SK-N-SH (cell line): ENCODE data around the gene MAPKAPK3.

Source experiments
- CHD2 ChIP-seq: fragments of 150-350 bp; IDR thresholded peaks from 2 replicates; pipeline ENCODE4 v1.6.1; 2018; ENCODE audit warnings: low read length; ENCODE audit not compliant: partially characterized antibody
- EZH2phosphoT487 ChIP-seq: fragments of 200-600 bp; sonication (generic); IDR thresholded peaks from 2 replicates; pipeline ENCODE4 v1.6.1; 2017; ENCODE audit warnings: low read depth, mixed run types, mild to moderate bottlenecking, antibody characterized with exemption, moderate library complexity, borderline replicate concordance
- FOXM1 ChIP-seq: IDR thresholded peaks from 2 replicates; pipeline ENCODE4 v1.4.0; 2012; ENCODE audit warnings: low read depth, mild to moderate bottlenecking
- JUND ChIP-seq: IDR thresholded peaks from 2 replicates; pipeline ENCODE4 v1.4.0; 2012
- MXI1 ChIP-seq: IDR thresholded peaks from 2 replicates; pipeline ENCODE4 v1.6.1; 2012; ENCODE audit warnings: mild to moderate bottlenecking, low read depth, low read length, improper control_type of control experiment
- NFIC ChIP-seq: IDR thresholded peaks from 2 replicates; pipeline ENCODE4 v1.4.0; 2012; ENCODE audit warnings: borderline replicate concordance
- TAF1 ChIP-seq: IDR thresholded peaks from 2 replicates; pipeline ENCODE4 v1.6.1; 2012; ENCODE audit warnings: low read depth, mild to moderate bottlenecking, low read length, moderate library complexity, borderline replicate concordance
- YY1 ChIP-seq: IDR thresholded peaks from 2 replicates; pipeline ENCODE4 v1.4.0; 2012; ENCODE audit warnings: low read depth, mild to moderate bottlenecking
- TF ChIP-seq, protein P1 (sequence below): fragments of 200-600 bp; sonication (generic); IDR thresholded peaks from 2 replicates; pipeline ENCODE4 v1.6.1; 2017; ENCODE audit warnings: antibody characterized with exemption, mild to moderate bottlenecking, moderate library complexity
- TF ChIP-seq, protein P2 (sequence below): IDR thresholded peaks from 2 replicates; pipeline ENCODE4 v1.4.0; 2012; ENCODE audit warnings: low read depth
- TF ChIP-seq, protein P3 (sequence below): fragments of 150-350 bp; IDR thresholded peaks from 2 replicates; pipeline ENCODE4 v1.6.1; 2017; ENCODE audit warnings: antibody characterized with exemption, low read length, low read depth, borderline replicate concordance
- TF ChIP-seq, protein P4 (sequence below): IDR thresholded peaks from 2 replicates; pipeline ENCODE4 v1.6.1; 2012; ENCODE audit warnings: mild to moderate bottlenecking, low read depth, low read length, moderate library complexity

DNA sequence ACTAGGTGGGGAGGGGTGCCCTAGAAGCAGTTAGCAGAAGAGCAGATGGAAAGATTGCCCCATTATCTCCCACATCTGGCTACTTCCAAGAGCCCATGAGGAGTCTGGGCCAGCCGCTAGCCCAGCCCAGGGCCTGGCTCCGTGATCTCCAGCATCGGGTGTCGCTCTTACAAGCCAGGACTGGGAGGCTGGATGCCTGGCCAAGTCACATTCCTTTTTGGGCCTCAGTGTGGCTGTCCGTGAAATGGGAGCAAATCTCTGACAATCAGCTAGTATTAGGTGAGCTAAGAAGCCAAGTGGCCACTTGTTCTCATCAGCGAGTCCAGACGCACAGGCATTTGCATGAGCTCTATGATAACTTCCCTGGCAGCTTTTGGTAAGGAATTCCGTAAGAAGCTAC is 34.5 kb downstream of the MAPKAPK3 start:
- TF ChIP-seq, protein P1, sequence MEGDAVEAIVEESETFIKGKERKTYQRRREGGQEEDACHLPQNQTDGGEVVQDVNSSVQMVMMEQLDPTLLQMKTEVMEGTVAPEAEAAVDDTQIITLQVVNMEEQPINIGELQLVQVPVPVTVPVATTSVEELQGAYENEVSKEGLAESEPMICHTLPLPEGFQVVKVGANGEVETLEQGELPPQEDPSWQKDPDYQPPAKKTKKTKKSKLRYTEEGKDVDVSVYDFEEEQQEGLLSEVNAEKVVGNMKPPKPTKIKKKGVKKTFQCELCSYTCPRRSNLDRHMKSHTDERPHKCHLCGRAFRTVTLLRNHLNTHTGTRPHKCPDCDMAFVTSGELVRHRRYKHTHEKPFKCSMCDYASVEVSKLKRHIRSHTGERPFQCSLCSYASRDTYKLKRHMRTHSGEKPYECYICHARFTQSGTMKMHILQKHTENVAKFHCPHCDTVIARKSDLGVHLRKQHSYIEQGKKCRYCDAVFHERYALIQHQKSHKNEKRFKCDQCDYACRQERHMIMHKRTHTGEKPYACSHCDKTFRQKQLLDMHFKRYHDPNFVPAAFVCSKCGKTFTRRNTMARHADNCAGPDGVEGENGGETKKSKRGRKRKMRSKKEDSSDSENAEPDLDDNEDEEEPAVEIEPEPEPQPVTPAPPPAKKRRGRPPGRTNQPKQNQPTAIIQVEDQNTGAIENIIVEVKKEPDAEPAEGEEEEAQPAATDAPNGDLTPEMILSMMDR, result no peak
- TF ChIP-seq NFIC (no peak), JUND (no peak), FOXM1 (no peak), EZH2phosphoT487 (no peak), YY1 (no peak), MXI1 (no peak), TAF1 (no peak), CHD2 (no peak)
- TF ChIP-seq, protein P2, sequence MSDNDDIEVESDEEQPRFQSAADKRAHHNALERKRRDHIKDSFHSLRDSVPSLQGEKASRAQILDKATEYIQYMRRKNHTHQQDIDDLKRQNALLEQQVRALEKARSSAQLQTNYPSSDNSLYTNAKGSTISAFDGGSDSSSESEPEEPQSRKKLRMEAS, result no peak
- TF ChIP-seq, protein P3, sequence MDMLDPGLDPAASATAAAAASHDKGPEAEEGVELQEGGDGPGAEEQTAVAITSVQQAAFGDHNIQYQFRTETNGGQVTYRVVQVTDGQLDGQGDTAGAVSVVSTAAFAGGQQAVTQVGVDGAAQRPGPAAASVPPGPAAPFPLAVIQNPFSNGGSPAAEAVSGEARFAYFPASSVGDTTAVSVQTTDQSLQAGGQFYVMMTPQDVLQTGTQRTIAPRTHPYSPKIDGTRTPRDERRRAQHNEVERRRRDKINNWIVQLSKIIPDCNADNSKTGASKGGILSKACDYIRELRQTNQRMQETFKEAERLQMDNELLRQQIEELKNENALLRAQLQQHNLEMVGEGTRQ, result no peak
- TF ChIP-seq, protein P4, sequence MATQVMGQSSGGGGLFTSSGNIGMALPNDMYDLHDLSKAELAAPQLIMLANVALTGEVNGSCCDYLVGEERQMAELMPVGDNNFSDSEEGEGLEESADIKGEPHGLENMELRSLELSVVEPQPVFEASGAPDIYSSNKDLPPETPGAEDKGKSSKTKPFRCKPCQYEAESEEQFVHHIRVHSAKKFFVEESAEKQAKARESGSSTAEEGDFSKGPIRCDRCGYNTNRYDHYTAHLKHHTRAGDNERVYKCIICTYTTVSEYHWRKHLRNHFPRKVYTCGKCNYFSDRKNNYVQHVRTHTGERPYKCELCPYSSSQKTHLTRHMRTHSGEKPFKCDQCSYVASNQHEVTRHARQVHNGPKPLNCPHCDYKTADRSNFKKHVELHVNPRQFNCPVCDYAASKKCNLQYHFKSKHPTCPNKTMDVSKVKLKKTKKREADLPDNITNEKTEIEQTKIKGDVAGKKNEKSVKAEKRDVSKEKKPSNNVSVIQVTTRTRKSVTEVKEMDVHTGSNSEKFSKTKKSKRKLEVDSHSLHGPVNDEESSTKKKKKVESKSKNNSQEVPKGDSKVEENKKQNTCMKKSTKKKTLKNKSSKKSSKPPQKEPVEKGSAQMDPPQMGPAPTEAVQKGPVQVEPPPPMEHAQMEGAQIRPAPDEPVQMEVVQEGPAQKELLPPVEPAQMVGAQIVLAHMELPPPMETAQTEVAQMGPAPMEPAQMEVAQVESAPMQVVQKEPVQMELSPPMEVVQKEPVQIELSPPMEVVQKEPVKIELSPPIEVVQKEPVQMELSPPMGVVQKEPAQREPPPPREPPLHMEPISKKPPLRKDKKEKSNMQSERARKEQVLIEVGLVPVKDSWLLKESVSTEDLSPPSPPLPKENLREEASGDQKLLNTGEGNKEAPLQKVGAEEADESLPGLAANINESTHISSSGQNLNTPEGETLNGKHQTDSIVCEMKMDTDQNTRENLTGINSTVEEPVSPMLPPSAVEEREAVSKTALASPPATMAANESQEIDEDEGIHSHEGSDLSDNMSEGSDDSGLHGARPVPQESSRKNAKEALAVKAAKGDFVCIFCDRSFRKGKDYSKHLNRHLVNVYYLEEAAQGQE, result no peak
